ENCODE data around the gene QKI.

The QKI gene

GRCh38 chr6:163585932-163586437 is 171.5 kb downstream of the QKI start:
- Histone ChIP-seq H3K9me2 (replicated peaks; ENCODE audit: insufficient read depth, low read length) (no peaks in the 10 kb centered on the region), H3F3A (ENCODE audit: insufficient read depth, low read length) (no peaks in the 10 kb centered on the region), H3K79me2 (ENCODE audit: low read length) (no peaks in the 10 kb centered on the region), H4K20me1 (ENCODE audit: insufficient read depth, low read length) (no peaks in the 10 kb centered on the region), H3K9me3 (replicated peaks; ENCODE audit: insufficient read depth, low read length) (no peaks in the 10 kb centered on the region), H2AFZ (ENCODE audit: low read length) (no peak overlapping the region), H3K4me1 (ENCODE audit: low read length) (no peaks in the 10 kb centered on the region), H3K4me3 (ENCODE audit: low read length) (no peak overlapping the region), H3K36me3 (replicated peaks; ENCODE audit: insufficient read depth, low read length) (no peaks in the 10 kb centered on the region), H3K4me2 (ENCODE audit: low read depth, low read length) (no peak overlapping the region), H3K27ac (ENCODE audit: low read length) (no peak overlapping the region), H3K27me3 (replicated peaks; ENCODE audit: insufficient read depth, low read length) (no peaks in the 10 kb centered on the region), H3K9ac (ENCODE audit: low read length) (no peak overlapping the region)
- DNase-seq = no peak
- TF ChIP-seq CTCF (IDR thresholded peaks at IDR 0.05; ENCODE audit: low read length) = no peak
- TF ChIP-seq EZH2phosphoT487 (IDR thresholded peaks at IDR 0.05; ENCODE audit: low read length) = no peak
- no peak for TF ChIP-seq EZH2 (optimal IDR thresholded peaks at IDR 0.05; ENCODE audit: low read depth, low read length)

- Histone ChIP-seq H3K4me1 (ENCODE audit: low read length) (no peaks in the 10 kb centered on the region), H3K9me3 (replicated peaks; ENCODE audit: insufficient read depth, low read length) (no peaks in the 10 kb centered on the region), H3K9ac (ENCODE audit: low read length) (no peak overlapping the region), H3K9me2 (replicated peaks; ENCODE audit: insufficient read depth, low read length) (no peaks in the 10 kb centered on the region), H3F3A (ENCODE audit: insufficient read depth, low read length) (no peaks in the 10 kb centered on the region), H3K36me3 (replicated peaks; ENCODE audit: insufficient read depth, low read length) (no peaks in the 10 kb centered on the region), H3K27me3 (replicated peaks; ENCODE audit: insufficient read depth, low read length) (no peaks in the 10 kb centered on the region), H3K4me3 (ENCODE audit: low read length) (no peak overlapping the region), H2AFZ (ENCODE audit: low read length) (no peak overlapping the region), H3K27ac (ENCODE audit: low read length) (no peak overlapping the region), H3K4me2 (ENCODE audit: low read depth, low read length) (no peak overlapping the region), H4K20me1 (ENCODE audit: insufficient read depth, low read length) (no peaks in the 10 kb centered on the region), H3K79me2 (ENCODE audit: low read length) (no peaks in the 10 kb centered on the region)
- TF ChIP-seq CTCF (IDR thresholded peaks at IDR 0.05; ENCODE audit: low read length) (no peak), EZH2 (optimal IDR thresholded peaks at IDR 0.05; ENCODE audit: low read depth, low read length) (no peak), EZH2phosphoT487 (IDR thresholded peaks at IDR 0.05; ENCODE audit: low read length) (no peak)
- DNase-seq = no peak
Measured at GRCh38 chr6:163586888-163587287, 172.4 kb downstream of the QKI start.

- no peaks in the 10 kb centered on the region for H3K36me3 ChIP-seq (replicated peaks; ENCODE audit: insufficient read depth, low read length)
- no peaks in the 10 kb centered on the region for H3K4me1 ChIP-seq (ENCODE audit: low read length)
- H3F3A ChIP-seq (ENCODE audit: insufficient read depth, low read length) = no peaks in the 10 kb centered on the region
- H3K27me3 ChIP-seq (replicated peaks; ENCODE audit: insufficient read depth, low read length) = no peaks in the 10 kb centered on the region
- no peak overlapping the region for H3K9ac ChIP-seq (ENCODE audit: low read length)
- no peak overlapping the region for H3K27ac ChIP-seq (ENCODE audit: low read length)
- H3K4me3 ChIP-seq (ENCODE audit: low read length) = no peak overlapping the region
- H3K79me2 ChIP-seq (ENCODE audit: low read length) = no peaks in the 10 kb centered on the region
- H4K20me1 ChIP-seq (ENCODE audit: insufficient read depth, low read length) = no peaks in the 10 kb centered on the region
- DNase-seq = no peak
- TF ChIP-seq EZH2 (optimal IDR thresholded peaks at IDR 0.05; ENCODE audit: low read depth, low read length) (no peak), EZH2phosphoT487 (IDR thresholded peaks at IDR 0.05; ENCODE audit: low read length) (no peak), CTCF (IDR thresholded peaks at IDR 0.05; ENCODE audit: low read length) (no peak)
- H3K9me3 ChIP-seq (replicated peaks; ENCODE audit: insufficient read depth, low read length) = no peaks in the 10 kb centered on the region
- no peaks in the 10 kb centered on the region for H3K9me2 ChIP-seq (replicated peaks; ENCODE audit: insufficient read depth, low read length)
- H2AFZ ChIP-seq (ENCODE audit: low read length) = no peak overlapping the region
- no peak overlapping the region for H3K4me2 ChIP-seq (ENCODE audit: low read depth, low read length)
Measured at GRCh38 chr6:163588220-163588919, 173.9 kb downstream of the QKI start.

Data from MM.1S (cell line).